HepG2 (cell line): ENCODE data around the gene SECTM1. TPM values are rescaled to one million over a fixed set of nuclear protein-coding genes. Genes with fewer than 3 reads are reported as not detected.

Source experiments
- KMT2A ChIP-seq: sonication (generic); formaldehyde crosslinking; IDR thresholded peaks from 2 replicates; pipeline ENCODE4 v1.4.0; 2020; ENCODE audit warnings: missing genetic modification reagents
- PRDM15 ChIP-seq: sonication (generic); formaldehyde crosslinking; IDR thresholded peaks from 2 replicates; pipeline ENCODE4 v1.4.0; 2020; ENCODE audit warnings: missing genetic modification reagents
- STAT5B ChIP-seq: sonication (generic); formaldehyde crosslinking; IDR thresholded peaks from 2 replicates; pipeline ENCODE4 v1.4.0; 2020; ENCODE audit warnings: missing genetic modification reagents
- ZBTB38 ChIP-seq: sonication (generic); formaldehyde crosslinking; IDR thresholded peaks from 2 replicates; pipeline ENCODE4 v1.5.1; 2020; ENCODE audit warnings: mild to moderate bottlenecking, missing genetic modification reagents
- ZMYM3 ChIP-seq: sonication (generic); formaldehyde crosslinking; IDR thresholded peaks from 2 replicates; pipeline ENCODE4 v1.5.1; 2020; ENCODE audit warnings: mild to moderate bottlenecking, missing genetic modification reagents
- ZNF232 ChIP-seq: sonication (generic); formaldehyde crosslinking; IDR thresholded peaks from 2 replicates; pipeline ENCODE4 v1.4.0; 2020; ENCODE audit warnings: missing genetic modification reagents, borderline replicate concordance
- ZNF713 ChIP-seq: sonication (generic); formaldehyde crosslinking; IDR thresholded peaks from 2 replicates; pipeline ENCODE4 v1.4.0; 2020; ENCODE audit warnings: mild to moderate bottlenecking, missing genetic modification reagents
- ZNF788 ChIP-seq: sonication (generic); formaldehyde crosslinking; IDR thresholded peaks from 2 replicates; pipeline ENCODE4 v1.5.0; 2020; ENCODE audit warnings: mild to moderate bottlenecking, missing genetic modification reagents, borderline replicate concordance
- polyA plus RNA-seq, 8 experiments: library from polyadenylated mRNA; depleted of rRNA in 3 of 8; stranded (reverse) in 7 of 8; unstranded in 1 of 8; fragments of >200 nt; fragmentation: Illumina TruSeq in 4 of 8; extraction: Trizol in 4 of 8; gene quantifications; 2 replicates each; pipeline versions ENCODE4 v1.2.1 to v1.2.3, GENCODE V29; 2011 to 2016; ENCODE audit warnings: low read depth in 4 of 8, missing spikeins in 1 of 8, mixed read lengths in 1 of 8; ENCODE audit not compliant: insufficient read depth in 1 of 8
- total RNA-seq, 5 experiments: library from RNA; depleted of rRNA; stranded (reverse); fragments of >200 nt; fragmentation: Illumina TruSeq; extraction: Trizol; gene quantifications; 2 replicates each; pipeline ENCODE4 v1.2.3, GENCODE V29; 2016; ENCODE audit warnings: low read depth in 1 of 5

Gene SECTM1
- total and polyA plus RNA-seq, 2 of the 13 experiments (the other 11 are each of a cell fraction or from before 2014, with no cell fraction given), result 3.5 to 5.3 TPM

- TF ChIP-seq PRDM15 (CRISPR knock-in tag), result no peak
- TF ChIP-seq STAT5B (CRISPR knock-in tag), result no peak
- TF ChIP-seq ZBTB38 (CRISPR knock-in tag), result no peak
- TF ChIP-seq KMT2A (CRISPR knock-in tag), result no peak
- no peak for TF ChIP-seq ZMYM3 (CRISPR knock-in tag)
- no peak for TF ChIP-seq ZNF713 (CRISPR knock-in tag)
- 0 out of 2 replicates have a peak, but pooled peaks have one; percentile 16 for TF ChIP-seq ZNF788 (CRISPR knock-in tag)
- no peak for TF ChIP-seq ZNF232 (CRISPR knock-in tag)
Observed at GRCh38 chr17:82303944-82304808, 29.4 kb downstream of the SECTM1 start (continued).
